ENCODE measurements around the gene MBNL1.

MBNL1 gene, protein sequence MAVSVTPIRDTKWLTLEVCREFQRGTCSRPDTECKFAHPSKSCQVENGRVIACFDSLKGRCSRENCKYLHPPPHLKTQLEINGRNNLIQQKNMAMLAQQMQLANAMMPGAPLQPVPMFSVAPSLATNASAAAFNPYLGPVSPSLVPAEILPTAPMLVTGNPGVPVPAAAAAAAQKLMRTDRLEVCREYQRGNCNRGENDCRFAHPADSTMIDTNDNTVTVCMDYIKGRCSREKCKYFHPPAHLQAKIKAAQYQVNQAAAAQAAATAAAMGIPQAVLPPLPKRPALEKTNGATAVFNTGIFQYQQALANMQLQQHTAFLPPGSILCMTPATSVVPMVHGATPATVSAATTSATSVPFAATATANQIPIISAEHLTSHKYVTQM

DNA sequence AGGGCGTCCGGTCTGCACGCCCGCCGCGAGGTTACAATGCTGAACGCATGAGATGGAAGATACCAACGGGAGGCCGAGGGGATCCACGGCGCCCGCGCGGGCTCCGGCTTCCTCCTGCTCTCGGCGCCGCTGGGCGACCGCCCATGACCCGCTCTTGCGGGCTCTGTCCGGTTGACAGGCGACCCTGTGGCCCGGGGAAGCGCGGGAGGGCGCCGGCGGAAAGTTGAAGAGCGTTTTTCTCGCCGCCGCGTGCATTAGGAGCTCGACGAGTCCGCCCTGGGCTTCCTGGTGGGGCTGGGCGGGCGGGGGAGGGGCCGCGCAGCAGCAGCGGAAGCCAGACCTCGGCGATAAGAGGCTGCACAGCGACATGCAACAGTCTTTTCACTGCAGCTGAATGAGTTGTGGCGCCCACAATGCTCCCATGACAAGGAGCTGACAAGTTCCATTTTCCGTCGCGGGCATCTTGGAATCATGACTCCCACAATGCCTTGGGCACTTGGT lies at the start of gene MBNL1:
MBNL1 (plus strand) TSS at position 375 of the 501 bp plus-strand sequence. CDS start 31,265 bp downstream, outside the sequence.
- in situ Hi-C loops (cut with MboI; ENCODE audit: low sequenced_read_pairs): no loop called here

DNA sequence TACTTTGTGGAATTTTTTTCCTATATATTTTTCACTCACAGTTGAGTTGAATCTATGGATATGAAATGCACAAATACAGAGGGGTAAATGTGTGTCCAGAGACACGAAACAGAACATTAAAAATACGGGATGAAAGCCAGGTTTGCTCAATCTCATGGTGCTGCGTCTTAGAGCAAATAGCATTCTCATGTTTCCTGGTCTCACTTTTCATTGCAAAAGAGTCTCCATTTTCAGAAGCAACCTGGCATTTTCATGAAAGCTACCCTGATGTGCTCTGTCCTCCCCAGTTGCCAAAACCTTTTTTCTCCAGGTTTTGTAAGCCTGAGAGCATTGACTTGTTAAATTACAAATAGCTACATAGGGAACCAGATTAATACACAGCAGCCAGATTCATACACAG lies 49.5 kb upstream of the MBNL1 start:
- in situ Hi-C loops (cut with MboI; ENCODE audit: low sequenced_read_pairs): no loop called here

DNA sequence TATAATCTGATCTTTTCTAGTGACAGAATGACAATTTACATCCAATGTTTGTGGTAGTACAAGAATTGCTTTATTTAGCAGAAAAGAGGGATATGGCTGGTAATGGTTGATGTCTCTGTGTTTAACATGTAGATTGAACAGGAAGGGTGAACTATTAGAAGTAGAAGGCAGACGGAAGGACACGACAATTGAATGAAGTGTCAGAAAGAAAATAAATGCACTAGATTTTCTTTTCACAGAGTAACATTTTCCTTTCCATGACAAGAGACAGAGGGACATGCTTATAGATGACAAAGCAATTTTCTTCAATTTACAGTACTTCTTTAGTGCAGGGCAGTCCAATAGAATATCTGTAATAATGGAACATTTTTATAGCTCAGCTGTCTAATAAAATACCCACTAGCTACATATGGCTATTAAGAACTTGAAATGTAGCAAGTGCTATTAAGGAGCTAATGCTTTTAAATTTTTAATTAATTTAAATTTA lies 48.9 kb upstream of the MBNL1 start:
- in situ Hi-C loops (cut with MboI; ENCODE audit: low sequenced_read_pairs): no loop called here

DNA sequence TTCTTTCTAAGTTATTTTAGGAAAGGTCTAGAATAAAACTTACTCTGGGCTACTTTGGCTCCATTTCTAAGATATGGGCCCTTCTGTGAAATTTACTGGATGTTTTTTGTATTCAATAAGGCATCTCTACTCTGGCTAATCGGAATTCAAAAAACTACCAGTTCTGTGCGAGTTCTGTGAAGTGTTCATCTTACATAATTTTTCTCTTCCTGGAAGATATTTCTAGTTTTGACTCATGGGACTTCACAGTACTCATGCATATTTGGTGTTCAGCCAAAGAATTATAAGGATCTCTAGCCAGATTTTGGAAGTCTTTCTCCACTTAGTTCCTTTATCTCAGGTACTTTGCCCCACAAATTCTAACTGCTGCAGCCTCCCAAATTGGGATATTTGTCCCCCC lies 46.4 kb upstream of the MBNL1 start:
- in situ Hi-C loops (cut with MboI; ENCODE audit: low sequenced_read_pairs): no loop called here

DNA sequence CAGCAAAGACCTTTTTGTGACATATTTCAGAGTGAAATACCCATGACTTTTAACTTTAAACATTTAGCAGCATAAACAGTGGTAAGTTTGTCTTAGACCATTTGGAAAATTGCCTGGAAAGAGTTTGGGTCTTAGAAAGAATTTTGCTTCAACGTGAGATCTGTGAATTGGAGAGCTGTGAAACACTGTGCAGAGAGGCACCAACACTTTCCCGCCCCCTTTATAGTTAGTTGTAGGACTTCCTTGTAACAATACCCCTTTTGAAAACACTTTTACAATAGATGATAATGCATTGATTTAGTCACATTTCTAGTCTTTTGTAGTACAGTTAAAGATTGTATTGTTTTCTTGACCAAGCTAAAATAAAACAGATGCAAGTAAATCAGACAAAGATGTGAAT lies 43.5 kb upstream of the MBNL1 start:
- in situ Hi-C loops (cut with MboI; ENCODE audit: low sequenced_read_pairs): no loop called here

DNA sequence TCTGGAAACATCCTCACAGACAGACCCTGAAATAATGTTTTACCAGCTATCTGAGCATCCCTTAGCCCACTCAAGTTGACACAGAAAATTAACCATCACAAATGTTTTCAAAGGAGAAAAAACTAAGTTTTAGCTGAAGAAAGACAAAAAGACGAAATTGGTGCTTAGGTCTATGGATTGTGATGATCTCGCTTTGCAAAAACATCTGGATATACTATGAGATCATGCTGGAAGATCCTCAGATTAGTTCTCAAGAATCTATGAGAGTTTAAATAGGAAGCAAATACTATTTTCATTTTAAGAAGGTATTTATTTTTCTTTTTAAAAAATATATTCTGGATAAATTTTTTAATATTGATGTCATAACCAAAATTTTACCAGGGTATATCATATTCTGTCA lies 42.6 kb upstream of the MBNL1 start:
- in situ Hi-C loops (cut with MboI; ENCODE audit: low sequenced_read_pairs): no loop called here

DNA sequence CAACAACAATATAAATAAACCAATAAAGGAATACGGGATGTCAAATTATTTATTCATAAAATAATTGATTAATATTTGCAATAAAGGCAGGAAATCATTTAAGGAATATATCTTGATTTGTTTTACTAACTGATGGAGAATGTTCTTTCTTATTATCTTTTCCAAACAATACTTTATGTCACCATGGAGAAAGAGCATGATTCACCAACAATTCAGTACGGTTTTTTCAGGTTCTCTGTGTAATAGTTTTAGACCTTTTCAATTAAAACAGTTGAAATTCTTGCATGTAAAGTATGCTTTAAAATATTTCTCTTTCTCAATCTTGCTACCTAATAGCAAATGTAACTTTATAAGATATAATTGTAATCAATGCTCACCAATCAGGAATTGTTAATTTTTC lies 41.7 kb upstream of the MBNL1 start:
- in situ Hi-C loops (cut with MboI; ENCODE audit: low sequenced_read_pairs): no loop called here

DNA sequence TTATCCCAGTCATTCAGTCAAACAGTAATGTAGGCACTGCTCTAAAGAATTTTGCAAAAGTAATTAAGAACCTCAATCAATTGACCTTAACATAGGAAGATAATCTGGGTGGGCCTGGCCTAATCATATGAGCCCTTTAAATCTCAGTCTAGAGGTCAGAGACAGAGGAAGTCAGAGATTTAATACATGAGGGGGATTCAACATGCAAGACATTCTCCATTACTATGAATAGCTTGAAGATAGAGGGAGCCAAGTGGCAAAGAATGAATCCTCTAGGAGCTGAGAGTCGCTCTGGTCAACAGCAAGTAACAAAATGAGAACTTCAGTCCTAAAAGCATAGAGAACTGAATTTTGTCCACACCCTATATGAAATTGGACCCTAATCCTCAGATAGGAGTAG lies 39.0 kb upstream of the MBNL1 start:
- in situ Hi-C loops (cut with MboI; ENCODE audit: low sequenced_read_pairs): no loop called here

DNA sequence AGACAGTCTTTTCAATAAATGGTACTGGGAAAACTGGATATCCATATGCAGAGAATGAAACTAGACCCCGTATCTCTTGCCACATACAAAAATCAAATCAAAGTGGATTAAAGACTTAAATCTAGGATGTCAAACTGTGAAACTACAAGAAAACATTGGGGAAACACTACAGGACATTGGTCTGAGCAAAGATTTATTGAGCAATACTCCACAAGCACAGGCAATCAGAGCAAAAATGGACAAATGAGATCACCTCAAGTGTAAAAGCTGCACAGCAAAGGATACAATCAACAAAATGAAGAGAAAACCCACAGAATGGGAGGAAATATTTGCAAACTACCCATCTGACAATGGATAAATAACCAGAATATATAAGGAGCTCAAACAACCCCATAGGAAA lies 38.4 kb upstream of the MBNL1 start:
- in situ Hi-C loops (cut with MboI; ENCODE audit: low sequenced_read_pairs): no loop called here

DNA sequence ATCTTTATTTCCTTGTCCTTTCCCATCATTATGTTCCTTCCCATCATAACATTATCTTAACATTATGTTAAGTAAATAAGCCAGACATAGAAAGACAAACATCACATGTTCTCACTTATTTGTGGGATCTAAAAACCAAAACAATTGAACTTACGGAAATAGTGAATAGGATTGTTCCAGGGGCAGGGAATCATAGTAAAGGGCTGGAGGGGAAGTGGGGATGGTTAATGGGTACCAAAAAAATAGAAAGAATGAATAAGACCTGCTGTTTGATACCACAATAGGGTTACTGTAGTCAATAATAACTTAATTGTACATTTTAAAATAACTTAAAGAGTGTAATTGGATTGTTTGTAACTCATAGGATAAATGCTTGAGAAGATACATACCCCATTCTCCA lies 36.7 kb upstream of the MBNL1 start:
- in situ Hi-C loops (cut with MboI; ENCODE audit: low sequenced_read_pairs): no loop called here

DNA sequence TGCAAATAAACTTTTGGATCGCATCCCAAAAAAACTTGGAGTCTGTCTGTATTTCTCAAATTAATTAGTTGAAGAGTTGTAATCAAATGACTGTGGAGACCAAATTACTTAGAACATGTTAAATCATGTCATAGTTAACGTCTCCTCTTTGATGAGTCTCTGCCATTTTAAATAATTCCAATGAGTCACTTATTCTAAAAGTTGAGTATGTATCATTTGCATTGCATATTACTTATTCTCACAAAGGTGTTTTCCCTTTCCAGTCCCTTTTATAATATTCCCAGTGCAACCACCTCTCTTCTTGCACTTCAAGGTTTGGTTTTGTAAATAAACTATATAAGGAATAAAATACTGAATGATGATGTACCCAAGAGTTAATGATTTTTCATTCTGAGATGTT lies 36.0 kb upstream of the MBNL1 start:
- in situ Hi-C loops (cut with MboI; ENCODE audit: low sequenced_read_pairs): no loop called here

DNA sequence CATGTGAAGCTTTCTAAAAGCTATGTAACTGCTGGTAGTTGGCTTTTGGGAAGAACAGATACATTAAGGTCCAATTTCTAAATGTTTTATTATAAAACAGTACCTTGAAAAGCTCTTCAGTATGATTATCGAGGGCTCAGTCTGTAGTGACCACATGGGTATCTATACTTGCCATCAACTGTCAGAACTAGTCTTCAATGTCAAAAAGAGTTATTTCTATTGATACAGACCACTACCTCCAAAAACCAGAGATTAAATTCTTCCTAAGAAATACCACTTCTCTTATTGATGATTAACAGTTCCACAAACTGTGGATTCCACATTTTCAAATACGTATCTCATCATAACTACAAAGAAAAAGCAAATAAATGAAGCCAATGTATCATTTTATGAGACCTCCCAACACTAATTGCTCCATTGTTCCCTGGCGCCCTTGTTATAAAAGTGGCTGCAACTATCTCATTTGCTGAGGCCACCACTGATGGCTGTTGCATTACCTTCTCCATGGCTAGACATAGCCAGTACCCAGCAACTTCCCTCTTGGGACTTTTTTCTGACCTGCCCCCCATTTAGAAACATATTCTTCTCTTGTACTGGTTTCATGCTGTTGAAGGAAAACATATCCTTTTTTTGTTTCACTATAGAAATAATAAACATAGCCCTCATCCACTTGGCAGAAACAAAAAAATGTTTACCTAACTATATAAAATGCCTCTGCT lies 33.9 kb upstream of the MBNL1 start:
- in situ Hi-C loops (cut with MboI; ENCODE audit: low sequenced_read_pairs): no loop called here

DNA sequence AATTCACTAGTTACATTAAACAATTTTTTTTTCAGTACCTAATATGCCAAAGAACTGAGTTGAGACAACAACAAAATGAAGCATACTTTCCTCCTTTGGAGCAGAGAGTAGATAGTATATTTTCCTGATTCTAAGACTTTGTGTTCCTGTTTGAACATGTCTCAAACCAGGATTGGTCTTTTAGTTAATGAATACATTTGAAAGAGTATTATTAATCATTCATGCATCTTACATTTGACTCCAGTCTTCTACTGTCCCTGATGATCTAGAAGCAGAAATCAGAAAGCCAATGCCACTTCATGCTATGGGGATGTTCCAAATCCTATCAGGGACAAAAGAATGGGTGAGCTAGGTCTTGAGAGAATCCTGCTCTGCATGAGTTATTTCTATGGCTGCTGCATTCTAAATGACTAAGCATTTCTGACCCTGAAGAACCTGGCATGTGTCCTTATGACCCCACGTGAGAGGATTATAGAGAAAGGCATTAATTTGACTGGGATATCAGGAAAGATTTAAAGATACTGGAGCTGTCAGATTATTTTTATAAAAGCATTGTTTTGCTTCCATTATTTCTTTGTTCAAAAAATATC lies 32.9 kb upstream of the MBNL1 start:
- in situ Hi-C loops (cut with MboI; ENCODE audit: low sequenced_read_pairs): no loop called here

DNA sequence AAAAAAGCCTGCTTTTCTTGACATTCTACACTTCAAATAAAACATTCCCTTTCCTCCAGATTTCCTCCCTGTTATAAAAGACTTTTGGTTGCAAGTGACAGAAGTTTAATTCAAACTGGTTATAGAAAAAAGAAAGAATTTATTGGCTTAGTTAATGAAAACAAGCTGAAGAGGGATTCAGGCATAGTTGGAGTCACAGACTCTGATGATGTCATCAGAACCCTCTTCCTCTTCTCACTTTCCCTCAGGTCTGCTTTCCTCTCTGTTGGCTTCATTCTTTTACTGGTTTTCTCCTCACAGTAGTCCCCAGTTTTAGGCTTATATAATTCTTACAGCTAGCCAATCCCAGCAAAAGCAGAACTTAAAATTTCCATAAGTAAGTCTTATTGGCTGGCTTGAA lies 32.0 kb upstream of the MBNL1 start:
- in situ Hi-C loops (cut with MboI; ENCODE audit: low sequenced_read_pairs): no loop called here

DNA sequence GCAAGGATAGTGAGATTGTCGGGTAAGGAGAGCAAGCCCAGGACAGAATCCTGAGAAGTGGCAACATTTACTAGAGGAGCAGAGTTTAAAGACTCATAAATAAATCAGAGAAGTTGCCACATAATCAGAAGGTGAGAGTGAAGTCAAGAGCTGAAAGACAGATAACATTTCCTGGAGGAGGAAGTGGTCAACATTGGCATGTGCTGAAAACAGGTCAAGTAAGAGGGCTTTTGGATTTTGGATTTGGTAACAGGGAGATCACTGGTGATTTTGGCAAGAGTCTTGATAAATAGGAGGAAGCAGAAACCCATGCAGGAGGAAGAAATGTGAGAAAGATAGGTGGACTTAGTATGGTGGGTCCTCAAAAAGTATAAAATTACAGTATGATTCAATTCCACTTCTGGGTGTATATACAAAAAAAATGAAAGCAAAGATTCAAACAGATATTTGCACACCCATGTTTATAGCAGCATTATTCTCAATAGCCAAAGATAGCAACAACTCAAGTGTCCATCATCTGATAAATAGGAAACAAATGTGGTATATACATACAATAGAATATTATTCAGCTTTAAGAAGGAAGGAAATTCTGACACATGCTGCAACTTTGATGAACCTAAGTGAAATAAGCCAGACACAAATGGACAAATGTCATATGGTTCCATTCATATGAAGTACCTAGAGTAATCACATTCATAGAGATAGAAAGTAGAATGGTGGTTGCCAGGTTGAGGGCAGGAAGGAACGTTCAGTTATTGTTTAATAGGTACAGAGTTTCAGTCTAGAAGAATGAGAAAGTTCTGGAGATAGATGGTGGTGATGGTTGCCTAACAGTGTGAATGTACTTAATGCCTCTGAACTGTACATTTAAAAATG lies 27.3 kb upstream of the MBNL1 start:
- in situ Hi-C loops (cut with MboI; ENCODE audit: low sequenced_read_pairs): no loop called here

DNA sequence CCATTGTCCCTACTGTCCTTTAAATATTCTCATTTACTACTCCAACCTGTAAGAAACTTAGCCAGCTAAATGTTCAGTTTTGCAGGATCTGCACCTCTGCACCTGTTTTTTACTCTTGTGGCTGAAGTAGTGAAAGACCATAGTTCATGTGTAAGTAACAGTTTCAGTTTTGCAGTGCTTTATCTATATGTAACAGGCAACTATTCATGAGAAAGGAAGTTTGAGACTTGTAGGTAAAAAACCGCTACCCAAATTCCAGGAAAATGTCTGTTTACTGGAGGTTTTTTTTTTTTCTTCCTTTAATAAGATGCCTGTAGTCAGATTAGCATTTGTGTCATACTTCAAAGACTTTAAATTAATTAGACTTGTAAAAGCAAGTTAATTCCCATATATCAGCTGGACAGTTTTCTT lies 25.4 kb upstream of the MBNL1 start:
- in situ Hi-C loops (cut with MboI; ENCODE audit: low sequenced_read_pairs): no loop called here

DNA sequence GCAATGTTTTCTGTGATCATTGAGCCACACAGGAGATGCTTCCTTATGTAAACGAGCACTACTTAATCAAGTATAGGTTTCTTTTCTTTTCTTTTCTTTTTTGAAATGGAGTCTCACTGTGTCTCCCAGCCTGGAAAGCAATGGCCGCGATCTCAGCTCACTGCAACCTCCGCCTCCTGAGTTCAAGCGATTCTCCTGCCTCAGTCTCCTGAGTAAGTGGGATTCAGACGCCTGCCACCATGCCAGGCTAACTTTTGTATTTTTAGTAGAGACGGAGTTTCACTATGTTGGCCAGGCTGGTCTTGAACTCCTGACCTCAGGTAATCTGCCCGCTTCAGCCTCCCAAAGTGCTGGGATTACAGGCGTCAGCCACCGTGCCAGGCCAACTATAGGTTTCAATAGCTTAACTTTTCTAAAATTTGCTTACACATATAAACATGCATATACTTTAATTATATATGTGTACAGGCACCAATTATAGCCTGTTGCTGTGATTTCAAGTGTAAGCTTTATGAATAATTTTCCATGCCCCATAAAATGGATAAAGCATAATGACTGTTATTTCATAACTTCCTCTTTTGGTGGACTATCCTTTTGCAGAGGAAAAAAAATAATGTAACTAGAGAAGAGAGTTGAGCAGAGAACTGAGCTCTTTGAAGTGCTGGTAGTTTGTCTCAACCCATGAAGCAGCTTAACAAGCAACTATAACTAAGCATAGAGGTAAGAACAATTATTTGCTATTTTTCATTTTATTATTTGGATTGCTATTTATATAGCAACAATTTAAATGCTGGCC lies 24.8 kb upstream of the MBNL1 start:
- in situ Hi-C loops (cut with MboI; ENCODE audit: low sequenced_read_pairs): no loop called here

DNA sequence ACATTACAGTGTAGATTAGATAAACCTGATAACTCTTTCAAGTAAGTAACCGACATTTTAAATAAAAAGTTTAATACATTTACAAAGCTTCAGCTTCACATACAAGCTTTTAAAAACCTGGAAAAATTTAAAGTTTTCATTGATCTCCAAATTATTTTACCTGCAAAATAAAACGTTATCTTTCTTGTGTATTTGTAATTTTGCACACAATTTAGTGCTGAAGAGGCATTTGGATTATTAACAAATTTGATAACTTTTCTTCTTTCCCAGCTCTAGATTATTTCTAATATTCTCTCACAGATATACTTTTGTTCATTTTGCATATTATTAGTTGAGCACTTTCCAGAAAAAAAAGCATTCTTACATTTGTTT lies 24.2 kb upstream of the MBNL1 start:
- in situ Hi-C loops (cut with MboI; ENCODE audit: low sequenced_read_pairs): no loop called here

DNA sequence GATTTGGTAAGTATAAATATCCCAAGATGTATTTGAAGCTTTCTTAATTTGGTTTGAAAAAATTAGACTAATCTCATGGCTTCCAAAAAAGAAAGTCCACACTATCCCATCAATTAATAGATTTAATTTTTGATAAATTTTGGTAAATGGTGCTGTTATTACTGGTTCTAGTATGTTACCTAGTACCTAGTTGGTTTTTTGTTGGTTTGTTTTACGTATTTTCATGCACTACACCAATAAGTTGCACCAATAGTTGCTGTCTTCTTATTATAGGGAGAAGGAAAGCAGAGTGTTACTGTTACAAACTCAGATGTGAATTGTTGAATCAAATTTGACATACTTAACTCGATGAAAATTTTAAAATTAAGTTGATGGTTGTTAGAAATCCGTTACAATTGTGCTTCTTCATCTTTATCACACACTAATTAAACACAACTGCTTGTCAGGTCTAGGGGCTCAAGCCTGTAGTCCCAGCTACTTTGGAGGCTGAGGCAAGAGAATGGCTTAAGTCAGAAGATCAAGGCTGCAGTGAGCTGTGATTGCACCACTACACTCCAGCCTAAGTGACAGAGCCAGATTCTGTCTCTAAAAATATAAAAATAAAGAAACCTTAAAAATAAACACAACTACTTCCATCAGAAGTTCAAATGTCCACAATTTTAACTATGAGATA lies 23.1 kb upstream of the MBNL1 start:
- in situ Hi-C loops (cut with MboI; ENCODE audit: low sequenced_read_pairs): no loop called here

DNA sequence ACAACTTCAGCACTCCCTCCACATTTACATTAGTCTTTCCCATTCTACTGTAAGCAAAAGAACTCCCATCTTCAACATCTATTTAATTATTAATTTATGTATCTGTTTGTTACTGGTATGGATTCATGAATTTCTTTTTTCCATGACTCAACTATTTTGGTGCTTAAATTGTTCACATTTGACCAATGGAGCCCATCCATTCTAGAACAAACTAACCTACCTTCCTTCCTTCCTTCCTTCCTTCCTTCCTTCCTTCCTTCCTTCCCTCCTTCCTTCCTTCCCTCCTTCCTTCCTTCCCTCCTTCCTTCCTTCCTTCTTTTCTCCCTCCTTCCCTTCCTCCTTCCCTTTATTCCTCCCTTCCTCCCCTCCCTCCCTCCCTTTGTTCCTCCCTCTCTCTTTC lies 16.8 kb upstream of the MBNL1 start:
- in situ Hi-C loops (cut with MboI; ENCODE audit: low sequenced_read_pairs): no loop called here

Data from HL-60/S4 (cell line).